Hippocampal formation (tissue), 2 donors: ENCODE results near the gene NBAS.
"Not testable (repeated sequence)": the region's sequence is repeated elsewhere in the genome, so short reads cannot be mapped to it uniquely, and the experiment has no call there.

Experiments
- DNase-seq, 2 donors: peaks; one replicate each; lab custom pipeline; 2025; lab: John Stamatoyannopoulos, UW

NBAS gene

DNA sequence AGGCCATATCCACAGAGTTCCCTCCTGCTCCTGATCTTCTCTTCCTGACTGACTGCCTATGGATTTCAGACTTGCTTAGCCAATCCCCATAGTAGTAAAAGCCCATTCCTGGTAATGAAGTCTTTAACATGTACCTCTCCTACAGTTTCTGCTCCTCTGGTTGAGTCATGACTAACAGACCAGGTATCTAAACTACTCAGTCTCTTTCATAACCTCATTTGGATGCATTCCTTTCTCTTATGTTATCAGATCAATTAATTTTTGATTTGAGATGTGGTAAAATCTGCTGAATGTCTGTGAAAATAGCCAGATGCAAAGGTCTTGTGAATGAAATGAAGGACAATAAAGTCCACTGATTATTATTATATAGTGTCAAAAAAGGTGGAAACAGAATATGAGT, 198.0 kb downstream of the NBAS start:
- no peak for DNase-seq

DNA sequence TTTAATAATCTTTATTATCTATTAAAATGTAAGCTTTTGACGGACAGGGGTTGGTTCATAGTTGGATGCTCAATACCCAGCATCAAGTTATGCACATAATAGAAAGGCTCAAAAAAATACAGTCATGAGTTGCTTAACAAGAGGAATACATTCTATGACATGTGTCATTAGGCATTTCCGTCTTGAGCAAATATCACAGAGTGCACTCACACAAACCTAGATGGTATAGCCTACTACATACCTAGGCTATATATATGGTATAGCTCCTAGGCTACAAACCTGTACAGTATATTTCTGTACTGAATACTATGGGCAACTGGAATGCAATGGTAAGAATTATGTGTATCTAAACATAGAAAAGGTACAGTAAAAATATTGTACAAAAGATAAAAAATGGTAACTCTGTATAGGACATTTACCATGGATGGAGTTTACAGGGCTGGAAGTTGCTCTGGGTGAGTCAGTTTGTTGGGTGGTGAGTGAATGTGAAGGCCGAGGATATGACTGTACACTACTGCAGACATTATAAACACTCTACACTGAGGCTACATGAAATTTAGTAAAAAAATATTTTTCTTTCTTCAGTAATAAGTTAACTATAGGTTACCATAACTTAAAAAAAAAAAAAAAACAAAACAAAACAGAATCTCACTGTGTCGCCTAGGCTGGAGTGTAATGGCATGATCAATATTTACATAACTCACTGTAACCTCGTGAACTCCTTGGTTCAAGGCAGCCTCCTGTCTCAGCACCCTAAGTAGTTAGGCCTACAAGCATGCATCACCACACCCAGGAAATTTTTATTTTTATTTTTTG, 201.2 kb downstream of the NBAS start:
- DNase-seq = no peak

DNA sequence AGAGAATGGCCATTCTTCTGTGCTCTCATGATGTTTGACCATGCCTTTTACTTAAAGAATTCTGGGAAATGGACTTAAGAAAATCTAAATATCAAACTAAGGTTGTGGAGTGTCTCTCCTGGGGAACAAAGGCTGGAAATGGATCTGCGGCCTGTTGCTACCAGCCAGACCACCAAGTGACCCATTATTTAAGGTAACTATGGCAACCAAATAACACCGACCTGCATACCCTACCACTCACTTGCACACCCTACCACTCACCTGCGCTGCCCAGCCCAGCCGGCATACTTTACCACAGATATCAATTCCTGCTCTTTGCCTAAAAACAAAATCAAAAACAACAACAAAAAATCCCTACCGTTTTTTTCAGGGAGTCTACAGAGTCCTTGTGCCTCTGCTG, 203.2 kb downstream of the NBAS start:
- no peak for DNase-seq

DNA sequence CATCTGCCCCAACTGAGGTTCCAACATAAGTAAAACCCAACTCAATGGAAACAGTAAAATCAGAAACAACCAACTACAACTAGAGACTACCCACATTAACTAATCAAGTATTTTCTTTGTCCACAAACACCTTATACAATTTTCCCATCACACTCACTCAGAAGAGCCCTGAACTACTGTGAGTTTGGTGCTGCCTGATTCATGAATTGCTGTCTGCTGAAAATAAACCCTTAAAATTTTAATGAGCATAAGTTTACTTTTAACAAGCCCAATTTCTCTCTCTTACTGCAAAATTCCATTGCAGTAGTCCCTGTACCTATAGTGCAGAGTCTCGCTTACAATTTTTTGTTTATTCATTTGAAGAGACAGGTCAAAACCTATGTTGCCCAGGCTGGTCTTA, 203.9 kb downstream of the NBAS start:
- DNase-seq = no peak

DNA sequence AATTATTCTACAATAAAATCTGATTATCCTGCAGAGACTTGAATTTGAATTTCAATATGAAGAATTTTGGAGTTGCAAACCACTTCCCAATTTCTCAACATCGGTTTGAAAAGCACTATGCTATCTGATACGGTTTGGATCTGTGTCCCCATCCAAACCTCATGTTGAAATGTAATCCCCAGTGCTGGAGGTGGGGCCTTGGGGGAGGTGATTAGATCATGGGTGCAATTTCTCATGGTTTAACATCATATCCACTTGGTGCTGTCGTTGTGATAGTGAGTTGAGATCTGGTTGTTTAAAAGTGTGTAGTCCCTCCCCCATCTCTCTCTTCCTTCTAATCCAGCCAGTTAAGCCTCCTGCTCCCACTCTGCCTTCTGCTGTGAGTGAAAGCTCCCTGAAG, 205.7 kb downstream of the NBAS start:
- no peak for DNase-seq

DNA sequence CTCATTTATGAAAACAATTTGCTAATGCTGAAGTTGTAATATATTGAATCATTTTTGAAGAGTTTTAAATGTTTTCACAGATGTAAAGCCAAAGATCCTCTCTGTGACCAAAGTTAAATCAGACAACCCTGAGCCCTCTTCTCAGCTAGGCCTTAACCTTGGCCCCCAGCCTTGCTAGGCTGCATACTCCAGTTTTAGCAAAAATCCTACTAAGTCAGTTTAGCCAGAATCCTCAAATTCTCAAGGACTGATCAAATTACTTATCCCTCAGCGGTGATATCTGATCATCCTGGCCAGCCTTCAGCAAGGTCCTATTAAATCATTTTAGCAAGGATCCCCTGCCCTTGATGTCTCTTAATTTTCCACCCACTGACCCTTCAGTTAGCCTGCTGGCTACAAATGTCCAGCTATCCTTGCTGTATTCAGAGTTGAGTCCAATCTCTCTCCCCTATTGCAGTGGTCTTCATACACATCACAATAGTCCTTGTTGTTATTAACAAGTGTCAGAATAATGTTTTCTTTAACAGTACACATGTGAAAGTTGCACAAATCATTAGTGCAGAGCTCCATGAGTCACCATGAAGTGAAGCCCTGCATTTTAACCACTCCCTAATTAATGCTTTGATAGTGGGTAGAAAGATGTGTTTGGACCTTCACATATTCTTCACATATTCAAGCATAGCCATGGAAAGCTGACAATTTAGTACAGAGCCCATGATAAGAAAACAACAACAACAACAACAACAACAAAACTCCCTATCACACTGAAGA, 206.4 kb downstream of the NBAS start:
- no peak for DNase-seq

DNA sequence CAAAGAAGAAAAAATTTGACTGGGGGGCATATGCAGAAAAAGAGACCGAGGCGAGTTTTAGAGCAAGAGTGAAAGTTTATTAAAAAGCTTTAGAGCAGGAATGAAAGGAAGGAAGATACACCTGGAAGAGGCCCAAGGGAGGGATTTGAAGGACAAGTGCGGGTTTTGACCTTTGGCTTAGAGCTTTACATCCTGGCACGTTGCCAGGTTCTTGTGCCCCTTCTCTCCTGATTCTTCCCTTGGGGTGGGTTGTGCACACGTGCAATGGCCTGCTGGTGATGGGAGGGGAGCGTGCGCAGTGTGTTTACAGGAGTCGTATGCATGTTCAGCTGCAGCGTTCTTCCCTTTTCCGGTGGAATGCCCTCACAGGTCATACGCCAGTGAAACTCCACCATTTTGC, 208.8 kb downstream of the NBAS start:
- DNase-seq = no peak

DNA sequence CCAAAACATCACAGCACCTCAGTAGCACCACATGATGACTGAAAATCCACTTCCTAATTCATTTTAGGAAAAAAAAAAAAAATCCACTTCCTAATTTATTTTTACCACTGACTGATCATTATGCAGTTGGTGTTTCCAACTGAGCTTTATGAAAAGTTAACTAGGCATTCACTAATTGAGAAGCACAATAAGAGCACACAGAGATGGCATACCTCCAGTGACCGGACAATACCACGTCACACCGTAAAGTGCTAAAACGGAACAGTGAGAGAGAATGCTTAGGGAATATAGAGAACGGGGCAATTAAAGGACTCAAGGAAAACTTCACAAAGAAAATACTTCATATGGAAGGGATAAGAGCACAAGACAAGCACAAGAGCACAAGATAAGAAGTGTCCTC, 212.5 kb downstream of the NBAS start:
- DNase-seq = no peak

DNA sequence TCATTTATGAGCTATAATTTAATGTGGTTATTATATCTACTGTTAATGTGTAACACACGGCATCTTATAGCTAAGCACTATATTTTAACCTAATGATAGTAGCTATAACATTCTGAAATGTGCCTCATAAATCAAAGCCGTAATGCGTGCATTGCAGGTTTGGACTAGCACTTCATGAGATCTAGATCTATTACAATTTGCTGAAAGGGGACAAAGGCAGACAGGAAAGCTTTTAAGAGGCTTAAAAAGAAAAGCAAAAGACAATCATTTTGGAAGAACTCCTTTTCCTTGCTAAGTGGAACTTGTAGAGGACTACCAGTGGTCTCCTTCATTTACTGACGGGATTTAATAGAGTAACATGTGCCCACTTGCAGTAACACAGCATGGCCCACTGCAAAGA, 213.1 kb downstream of the NBAS start:
- no peak for DNase-seq

DNA sequence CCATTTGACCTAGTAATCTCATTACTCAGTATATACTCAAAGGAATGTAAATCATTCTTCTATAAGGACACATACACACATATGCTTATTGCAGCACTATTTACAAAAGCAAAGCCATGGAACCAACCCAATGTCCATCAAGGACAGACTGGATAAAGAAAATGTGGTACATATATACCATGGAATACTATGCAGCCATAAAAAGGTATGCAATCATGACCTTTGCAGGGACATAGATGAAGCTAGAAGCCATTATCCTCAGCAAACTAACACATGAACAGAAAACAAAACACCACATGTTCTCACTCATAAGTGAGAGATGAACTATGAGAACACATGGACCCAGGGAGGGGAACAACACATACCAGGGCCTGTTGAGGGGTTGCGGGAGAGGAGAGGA, 214.5 kb downstream of the NBAS start:
- no peak for DNase-seq

DNA sequence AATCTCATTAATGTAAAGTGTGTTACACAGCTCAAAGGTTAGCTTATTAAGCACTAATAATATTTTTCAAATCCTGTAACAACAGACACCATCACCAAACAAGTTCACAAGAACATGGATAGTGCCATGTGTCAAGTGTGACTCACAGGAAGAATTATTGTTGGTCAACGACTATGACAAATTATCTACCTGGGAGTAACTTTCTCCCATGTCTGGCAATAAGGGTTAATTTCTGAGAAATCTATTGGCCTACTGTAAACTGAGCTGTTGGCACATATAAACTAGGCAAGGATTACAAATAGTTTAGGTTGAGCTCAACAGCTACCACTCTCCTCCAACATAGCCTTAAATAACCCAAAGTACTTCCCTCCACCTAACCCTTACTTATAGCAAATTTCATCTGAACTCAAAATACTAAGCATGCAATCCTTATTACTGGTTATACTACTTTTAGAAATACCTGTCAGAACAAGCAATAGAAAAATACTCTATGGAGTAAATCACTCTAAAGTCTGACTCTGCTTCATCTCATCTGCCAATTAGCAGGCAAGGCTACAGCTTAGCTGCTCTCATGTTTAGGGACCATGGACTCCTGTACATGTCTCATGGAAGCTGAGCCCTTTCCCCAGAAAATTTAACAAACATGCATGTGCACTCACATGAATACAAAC, 223.0 kb downstream of the NBAS start:
- DNase-seq = no peak

DNA sequence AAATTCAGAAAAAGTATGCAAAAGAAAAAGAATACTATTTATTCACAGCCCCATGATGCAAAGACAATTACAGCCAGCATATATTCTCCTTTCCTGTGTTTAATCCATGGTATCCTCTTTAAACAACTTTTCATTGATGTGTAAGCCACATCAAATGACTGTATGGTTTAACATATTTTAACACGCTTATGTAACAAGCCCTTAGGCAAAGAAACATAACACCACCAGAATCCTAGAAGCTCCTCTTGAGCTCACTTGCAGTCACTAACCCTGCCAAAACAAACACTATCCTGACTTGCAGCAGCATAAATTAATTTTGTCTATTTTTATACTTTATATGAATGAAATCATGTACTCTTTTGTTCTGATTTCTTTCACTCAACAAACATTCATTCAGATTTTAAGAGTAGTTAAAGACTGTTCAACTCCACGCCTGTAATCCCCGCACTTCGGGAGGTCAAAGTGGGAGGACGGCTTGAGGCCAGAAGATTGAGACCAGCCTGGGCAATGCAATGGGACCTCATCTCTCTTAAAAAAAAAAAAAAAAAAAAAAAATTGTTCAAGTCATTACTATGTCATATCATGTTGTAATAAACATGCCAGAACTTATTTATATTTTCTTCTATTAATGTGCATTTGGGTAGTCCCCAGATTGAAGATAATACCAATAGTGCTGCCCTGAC, 226.3 kb downstream of the NBAS start:
- DNase-seq = no peak

DNA sequence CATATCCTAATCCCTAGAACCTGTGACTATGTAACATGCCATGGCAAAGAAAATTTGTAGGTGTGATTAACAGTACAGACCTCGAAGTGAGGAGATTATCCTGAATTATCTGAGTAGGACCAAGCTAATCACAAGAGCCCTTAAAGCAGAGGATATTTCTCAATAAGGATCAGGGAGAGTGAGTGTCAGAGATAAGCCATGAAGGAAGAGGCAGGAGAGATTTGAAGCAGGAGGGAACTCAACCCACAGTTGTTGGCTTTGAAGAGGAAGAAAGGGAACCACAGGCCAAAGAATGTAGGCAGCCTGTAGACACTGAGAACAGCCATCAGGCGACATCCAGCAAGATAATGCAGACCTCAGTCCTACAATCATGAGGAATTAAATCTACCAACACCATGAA, 229.3 kb downstream of the NBAS start:
- DNase-seq = no peak

DNA sequence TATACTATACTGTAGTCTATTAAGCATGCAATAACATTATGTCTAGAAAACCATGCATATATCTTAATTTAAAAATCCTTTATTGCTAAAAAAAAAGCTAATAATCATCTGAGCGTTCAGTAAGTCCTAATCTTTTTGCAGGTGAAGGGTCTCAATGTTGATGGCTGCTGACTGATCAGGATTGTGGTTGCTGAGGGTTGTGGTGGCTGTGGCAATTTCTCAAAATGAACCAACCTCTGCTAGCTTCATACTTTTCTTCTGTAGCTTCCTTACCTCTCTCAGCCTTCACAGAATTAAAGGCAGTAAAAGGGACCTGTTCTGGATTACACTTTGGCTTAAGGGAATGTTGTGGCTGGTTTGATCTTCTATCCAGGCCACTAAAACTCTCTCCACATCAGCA, 235.8 kb downstream of the NBAS start:
- DNase-seq = no peak

DNA sequence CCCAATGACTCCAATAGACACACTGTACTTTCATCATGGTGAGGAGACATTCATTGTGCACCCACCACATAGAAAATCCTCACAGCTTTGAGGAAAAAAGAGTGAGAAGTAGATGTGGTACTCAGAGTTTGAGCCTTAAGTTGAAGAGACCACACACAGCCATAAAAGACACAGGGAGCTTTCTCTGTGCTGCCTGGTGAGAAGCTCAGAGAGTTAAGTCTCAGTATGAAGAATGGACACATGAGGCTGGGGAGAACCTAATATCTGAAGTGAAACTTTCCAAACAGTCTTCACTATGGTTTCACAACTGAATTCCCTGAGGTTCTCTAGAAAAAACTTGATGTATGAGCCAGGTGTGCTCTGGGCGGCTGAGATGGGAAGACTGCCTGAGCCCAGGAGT, 237.9 kb downstream of the NBAS start:
- DNase-seq = no peak

DNA sequence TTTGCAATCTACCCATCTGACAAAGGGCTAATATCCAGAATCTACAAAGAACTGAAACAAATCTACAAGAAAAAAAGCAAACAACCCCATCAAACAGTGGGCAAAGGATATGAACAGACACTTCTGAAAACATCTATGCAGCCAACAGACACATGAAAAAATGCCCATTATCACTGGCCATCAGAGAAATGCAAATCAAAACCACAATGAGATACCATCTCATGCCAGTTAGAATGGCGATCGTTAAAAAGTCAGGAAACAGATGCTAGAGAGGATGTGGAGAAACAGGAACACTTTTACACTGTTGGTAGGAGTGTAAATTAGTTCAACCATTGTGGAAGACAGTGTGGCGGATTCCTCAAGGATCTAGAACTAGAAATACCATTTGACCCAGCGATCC, 239.7 kb downstream of the NBAS start:
- not testable (repeated sequence) for DNase-seq

DNA sequence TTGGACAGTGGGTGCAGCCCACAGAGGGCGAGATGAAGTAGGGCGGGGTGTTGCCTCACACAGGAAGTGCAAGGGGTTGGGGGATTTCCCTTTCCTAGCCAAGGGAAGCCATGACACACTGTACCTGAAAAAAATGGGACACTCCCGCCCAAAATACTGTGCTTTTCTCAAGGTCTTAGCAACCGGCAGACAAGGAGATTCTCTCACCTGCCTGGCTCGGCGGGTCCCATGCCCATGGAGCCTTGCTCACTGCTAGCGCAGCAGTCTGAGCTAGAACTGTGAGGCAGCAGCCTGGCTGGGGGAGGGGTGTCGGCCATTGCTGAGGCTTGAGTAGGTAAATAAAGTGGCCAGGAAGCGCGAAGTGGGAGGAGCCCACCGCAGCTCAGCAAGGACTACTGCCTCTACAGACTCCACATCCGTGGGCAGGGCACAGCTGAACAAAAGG, 244.7 kb downstream of the NBAS start:
- DNase-seq = no peak

DNA sequence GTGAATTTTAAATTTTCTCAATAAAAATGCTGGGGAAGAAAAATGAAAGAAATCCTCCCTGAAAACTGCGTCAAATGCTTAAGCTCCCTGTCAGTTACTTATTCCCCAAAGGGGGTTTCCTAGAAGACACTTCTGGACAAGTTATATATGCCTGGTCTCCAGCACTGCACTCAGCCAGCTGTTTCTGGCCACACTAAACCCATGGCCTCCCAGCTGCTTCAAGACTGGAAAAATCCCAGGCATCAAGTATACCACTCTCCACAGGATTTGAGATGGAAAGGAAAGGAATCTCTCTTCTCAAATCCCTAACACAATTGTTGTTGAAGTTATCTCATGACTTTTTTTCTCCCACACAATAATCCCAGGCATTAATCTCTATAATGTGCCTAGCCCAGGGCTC, 245.7 kb downstream of the NBAS start:
- DNase-seq = no peak

DNA sequence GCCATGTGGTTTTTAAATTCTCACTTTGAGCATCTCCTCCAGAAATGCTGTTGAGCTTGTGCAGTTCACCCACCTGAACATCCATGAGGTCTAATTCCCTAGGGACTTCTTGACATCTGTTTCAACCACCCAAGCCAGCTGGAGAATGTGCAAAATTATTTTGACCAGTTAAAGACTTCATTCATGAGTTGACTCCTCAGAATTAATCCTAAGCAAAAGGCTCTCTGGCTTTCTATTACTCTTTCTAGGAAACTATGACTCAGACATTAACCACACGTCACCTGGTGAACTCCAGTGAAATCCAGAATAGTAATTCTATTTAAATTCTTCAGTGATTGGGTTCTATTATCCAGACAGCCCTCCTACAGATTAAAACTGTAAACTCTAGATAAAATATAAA, 247.5 kb downstream of the NBAS start:
- no peak for DNase-seq

DNA sequence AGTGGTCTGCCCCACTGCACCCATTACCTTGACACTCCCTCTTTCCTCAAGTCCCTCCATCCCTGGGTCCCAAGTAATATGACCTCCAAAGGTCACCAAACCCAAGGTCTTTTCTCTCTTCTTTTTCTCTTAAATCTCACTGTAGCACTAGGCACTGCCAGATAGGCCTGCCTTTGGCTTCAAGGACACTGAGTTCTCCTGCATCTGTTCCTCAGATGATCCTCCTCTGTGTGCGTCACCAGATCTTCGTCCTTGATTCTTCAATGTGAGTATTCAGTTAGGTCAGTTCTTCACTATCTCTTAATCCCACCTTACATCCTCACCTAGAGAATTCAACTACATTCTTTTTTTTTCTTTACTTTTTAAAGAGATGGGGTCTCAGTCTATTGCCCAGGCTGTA, 249.2 kb downstream of the NBAS start:
- no peak for DNase-seq

DNA sequence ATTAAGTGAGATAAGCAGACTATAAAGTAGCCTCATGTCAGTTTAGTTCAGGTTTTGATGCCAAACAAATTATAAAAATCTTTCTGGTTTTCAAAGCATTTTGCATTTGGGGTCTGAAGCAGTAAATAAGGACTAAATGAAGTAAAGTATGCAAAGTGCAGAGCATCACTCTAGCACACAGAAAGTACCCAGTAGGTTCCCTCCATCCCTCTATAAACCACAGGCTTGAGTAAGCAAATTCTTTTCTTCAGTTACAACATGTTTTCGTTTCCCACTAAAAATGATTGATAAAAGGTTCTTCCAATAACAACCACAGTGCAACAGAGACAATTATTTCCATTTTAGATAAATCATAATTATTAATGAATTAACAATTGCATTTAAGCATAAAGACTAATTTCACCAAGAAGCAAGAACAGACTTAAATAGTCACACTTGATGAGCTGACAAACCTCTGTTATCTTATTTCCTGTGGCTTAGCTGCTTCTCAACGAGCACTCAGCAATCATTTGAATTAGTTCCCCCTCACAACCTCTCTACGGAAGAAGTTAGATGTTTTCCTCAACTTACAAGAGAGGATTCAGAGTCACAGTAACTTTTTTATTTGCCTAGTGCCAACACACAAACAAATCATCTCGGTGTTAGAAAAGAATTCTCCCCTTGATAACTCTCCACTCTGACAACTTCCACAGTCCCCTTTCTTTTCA, 249.8 kb downstream of the NBAS start:
- no peak for DNase-seq

DNA sequence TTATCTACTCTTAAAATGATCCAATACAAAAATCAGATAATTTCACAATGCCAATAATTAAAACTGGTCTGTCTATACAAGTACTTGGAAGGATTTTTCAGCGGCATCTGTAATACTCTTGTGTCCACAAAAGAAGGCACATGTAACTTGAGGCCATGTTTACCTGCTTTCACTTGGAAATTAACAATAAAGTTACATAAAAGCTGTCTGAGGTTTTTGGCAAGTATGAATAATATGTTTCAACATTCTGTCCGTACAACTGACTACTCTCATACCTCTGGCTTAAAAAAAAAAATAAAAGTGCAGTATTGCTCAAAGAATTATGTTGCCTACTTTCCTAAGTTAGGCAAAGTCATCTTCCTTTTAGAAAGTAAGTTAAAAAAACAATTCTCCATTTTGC, 253.6 kb downstream of the NBAS start:
- no peak for DNase-seq
